GM18519 (cell line): ENCODE measurements around the gene LRP6.
"Not testable (repeated sequence)": the region's sequence is repeated elsewhere in the genome, so short reads cannot be mapped to it uniquely, and the experiment has no call there.

Experiments
- ATAC-seq: cut with Tn5 transposase; IDR thresholded peaks from one replicate; pipeline ENCODE4 v1.9.1; 2021; ENCODE audit warnings: mild to moderate bottlenecking, moderate library complexity; ENCODE audit not compliant: unreplicated experiment, low FRiP score

The LRP6 gene

DNA sequence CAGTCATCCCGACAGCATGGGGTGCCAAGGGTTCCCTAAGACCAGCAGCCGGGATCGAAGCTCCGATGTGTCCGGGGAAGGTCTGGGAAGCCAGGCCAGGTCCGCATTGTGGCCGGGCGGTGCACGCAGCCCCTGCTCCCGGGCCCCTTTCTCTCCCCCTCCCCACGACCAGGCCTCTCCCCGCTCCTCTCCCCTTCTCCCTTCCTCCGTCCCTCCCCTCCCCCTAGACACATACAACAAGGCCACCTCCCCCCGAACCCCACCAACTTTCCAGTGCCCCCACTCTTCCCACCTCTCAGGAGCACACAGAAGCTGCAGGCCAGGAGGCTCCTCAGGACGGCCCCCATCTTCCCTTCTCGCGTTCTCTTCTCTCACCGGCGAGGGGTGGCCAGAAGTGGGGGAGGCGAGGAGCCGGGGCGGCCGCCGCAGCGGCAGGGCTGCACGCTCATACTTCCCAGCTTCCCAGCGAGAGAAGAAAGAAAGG lies 413 bp downstream of the LRP6 start:
- no peak for ATAC-seq

DNA sequence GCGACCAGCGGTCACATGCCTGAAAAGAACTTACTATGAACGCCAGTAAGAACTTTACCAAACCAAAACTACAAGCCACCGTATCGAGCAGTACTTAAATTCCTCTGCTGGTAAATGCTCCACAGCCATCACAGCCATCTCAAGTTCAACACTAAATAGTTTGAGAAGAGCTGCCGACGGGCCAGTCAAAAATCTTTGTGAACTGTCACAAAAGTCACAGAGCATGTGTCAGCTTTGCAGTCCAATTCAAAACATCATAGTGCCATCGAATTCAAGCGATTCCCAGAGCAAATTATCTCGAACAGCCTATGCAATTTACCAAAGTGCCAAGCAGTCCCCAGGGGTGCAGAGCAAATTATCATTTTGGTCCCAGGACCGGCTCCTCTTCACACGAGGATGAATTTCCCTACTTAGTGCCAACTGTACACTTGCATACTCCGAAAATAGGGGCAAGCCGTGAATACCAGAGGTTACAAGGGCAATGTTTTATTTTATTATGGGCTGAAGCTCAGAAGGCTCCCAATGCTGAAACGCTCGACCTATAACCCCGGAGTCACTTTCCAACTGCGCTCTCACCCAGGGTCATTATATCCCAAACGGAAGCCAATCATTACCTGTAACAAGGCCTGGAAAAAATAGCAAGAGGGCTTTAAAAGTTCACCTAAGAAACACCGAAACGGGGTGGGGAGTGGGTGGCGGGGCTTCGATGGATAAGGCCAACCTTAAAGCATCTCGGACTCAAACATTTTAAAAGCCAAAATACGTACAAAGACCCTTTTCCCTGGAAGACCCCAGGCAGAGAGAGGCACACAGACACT lies 1.1 kb downstream of the LRP6 start:
- no peak for ATAC-seq

DNA sequence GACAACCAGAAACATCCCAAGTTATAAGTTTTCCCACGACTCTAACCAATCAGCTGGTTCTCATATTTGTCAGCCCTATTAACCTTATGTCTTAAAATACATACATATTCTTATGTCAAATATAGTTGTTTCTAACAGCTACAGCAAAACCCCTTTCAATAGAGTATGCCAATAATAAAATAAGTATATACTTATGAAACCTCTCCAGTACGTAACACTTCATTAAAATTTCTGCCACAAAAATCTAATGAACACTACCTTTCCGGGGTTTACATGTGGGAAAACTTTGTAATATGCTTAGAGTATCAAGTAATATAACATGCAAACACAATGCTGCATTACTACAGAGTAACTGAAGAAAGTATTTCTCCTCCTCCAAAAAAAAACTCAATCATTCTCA lies 1.8 kb downstream of the LRP6 start:
- no peak for ATAC-seq

DNA sequence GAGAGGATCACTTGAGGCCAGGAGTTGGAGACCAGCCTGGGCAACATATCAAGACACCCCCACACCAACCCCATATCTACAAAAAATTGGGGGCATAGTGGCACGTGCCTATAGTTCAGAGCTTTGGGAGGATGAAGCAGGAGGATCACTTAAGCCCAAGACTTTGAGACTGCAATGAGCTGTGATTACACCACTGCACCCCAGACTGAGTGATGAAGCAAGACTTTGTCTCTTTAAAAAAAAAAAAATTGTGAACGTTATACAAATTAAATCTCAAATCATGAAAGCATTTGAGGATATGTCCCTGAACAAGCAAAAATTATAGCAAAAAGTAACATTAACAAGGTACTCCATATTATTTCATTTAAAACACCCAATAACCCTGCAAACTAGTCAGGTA lies 2.9 kb downstream of the LRP6 start:
- ATAC-seq, result no peak

DNA sequence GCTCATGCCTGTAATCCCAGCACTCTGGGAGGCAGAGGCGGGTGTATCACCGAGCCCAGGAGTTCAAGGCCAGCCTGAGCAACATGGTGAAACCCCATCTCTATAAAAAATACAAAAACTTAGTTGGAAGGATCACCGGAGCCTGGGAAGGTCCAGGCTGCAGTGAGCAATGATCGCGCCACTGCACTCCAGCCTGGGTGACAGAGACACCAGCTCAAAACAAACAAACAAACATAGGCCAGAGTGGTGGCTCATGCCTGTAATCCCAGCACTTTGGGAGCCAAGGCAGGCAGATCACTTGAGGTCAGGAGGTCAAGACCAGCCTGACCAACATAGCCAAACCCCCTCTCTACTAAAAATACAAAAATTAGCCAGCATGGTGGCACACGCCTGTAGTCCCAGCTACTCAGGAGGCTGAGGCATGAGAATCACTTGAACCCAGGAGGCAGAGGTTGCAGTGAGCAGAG lies 10.5 kb downstream of the LRP6 start:
- not testable (repeated sequence) for ATAC-seq

DNA sequence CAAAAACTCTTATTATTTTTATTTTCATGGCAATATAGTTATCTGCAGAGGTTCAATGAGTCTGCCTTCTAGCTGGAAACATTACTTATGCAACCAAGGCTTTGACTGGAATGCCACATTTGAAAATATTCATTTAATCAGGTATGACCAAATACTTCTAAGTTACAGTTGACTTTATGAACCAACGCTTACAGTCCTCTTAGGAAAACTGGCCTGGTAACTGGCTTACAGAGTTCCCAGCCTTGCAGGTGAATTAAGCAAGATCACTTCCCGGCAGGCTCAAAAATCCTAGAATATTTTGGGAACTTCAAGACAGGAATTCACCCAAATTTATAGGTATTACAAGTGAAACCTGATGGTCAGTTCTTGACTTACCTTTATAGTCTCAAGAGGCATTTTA lies 12.3 kb downstream of the LRP6 start:
- no peak for ATAC-seq

DNA sequence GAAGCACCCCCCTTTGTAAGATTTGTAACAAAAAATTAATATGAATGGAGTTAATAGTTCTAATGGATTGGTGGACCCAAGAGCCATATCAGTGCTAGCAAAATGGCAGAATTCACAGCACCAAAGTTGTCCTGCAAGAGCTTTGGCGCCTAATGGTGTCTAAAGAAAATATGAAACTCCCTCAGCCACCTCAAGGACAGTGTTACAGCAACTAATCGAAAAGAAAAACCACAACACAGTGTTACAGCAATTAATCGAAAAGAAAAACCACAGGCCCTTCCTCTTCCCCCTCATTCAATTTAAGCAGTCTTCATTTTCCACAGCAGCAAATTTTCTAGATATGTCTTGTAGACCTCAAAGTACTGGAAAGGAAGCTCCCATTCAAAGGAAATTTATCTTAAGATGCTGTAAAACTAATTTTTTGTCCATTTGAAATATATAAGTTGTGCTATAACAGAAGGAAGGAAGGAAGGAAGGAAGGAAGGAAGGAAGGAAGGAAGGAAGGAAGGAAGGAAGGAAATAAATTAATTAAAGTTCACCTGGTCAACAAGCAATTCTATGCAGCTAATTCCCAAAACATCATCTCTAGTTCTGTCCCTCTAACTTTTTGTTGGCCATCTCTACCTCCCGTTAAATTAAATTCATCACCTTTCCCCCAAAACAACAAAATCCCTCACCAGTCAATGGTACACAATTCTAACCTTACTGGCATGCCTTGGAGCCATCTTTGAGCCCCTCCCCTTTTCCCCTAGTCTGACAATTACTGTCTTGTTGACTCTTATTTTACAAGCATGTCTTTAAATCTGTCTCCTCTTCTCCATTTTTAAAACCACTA lies 17.4 kb downstream of the LRP6 start:
- no peak for ATAC-seq

DNA sequence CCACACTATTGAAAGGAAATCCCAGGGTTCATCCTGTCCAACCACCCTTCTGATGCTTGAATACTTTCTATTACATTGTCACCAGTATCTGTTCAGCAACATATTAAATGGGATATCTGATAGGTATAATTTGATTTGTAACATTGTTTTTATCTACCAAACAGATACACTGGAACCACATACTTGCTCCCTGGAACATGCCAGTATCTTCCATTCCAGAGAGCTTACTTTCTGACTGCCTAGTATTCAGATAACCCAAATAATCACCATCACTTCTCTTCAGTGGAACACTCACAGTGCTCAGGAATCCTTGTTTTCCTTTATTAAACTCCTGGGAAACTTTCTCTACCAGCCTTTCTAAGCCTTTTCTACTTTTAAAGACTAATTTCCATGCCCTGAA lies 19.3 kb downstream of the LRP6 start:
- ATAC-seq, result no peak

DNA sequence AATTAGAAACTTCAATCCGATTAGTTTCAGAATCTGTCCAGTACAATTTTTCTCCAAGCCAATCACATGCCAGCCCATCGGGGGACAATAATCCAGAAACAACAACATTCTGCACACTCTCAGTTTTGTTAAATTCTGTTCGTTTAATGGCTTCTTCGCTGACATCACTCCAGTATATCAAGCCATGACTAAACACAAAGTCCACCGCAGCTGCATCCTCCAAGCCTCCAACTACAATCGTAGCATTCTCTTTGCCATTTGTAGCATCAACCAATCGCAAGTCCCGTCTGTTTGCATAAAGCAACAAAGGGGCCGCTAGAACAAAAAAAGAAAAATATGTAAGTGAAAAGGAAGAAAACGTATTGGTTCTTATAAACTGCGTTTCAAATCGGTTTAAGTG lies 22.5 kb downstream of the LRP6 start:
- ATAC-seq, result no peak

DNA sequence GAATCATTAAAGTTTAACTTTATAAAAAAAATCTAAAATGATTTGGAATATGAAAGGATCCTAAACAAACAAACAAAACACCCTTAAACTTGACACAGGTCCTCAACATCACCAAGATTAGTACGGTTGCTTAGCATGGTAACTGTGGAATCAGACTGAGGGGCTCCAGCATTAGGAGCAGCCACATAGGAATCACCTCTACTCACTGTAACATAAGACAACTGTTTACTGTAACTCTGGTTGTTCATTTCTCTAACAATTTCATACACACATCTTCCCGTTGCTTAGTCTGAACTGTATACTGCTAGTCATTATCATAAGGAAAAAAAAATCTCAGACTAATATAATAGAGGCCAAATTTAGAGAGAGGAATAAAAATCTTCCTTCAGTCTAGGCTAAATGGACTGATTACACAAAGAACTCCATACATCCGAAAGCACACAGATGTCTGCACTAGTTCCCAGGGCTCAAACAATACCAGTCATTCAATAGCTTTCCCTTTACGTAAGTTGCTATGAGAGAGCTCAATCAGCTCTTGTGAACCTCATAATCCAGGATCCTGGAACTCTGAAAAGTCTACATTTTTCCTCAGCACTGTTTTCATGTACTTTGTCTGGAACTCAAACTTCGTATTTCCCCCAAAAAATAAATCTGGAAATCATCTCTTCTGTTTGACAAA lies 26.0 kb downstream of the LRP6 start:
- ATAC-seq, result no peak

DNA sequence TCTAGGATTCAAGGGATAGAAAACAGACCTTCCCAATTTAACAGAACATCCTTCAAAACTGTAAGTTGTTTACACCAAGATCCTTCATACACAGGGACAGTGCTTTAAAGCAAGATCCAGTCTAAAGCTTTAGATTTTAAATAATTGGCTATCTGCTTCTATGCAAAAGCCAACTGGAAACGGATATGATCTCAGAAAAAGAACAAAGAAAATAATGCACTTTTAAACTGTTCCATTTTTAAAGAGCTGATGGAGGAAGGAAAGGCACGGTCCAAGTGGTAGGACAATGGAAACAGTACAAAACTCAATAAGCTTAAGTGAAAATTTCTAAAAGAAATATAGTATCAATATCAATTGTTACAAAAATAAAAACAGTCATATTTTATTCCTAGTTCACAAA lies 27.7 kb downstream of the LRP6 start:
- ATAC-seq, result no peak

DNA sequence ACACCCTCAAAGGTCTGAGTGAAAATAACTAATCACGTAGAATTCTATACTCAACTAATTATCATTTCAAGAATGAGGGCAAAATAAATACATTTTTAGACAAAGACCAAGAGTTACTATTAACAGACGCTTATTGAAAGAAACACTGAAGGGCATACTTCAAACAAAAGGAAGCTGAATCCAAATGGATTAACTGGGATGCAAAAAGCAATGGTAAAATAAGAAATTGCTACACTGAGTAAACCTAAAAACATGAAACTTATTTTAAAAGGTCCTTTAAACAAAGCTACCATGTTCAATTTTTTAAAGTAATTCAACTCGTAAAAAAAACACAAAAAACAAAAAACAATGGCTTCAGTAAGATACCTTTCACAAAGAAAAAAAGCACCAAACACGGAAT lies 28.2 kb downstream of the LRP6 start:
- ATAC-seq, result no peak

DNA sequence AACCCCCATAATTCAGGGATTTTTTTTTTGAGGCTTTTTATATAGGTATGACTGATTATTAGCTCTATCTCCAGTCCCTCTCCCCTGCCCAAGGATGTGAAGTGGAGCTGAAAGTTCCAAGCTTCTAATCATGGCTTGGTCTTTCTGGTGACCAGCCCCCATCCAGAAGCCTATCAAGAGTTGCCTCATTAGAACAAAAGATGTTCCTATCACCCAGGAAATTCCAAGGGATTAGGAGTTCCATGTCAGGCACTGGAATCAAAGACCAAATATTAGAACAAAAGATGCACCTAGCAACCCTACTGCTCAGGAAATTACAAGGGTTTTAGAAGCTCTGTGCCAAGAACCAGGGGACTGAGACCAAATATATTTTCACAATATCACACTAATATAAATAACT lies 29.9 kb downstream of the LRP6 start:
- ATAC-seq, result no peak

DNA sequence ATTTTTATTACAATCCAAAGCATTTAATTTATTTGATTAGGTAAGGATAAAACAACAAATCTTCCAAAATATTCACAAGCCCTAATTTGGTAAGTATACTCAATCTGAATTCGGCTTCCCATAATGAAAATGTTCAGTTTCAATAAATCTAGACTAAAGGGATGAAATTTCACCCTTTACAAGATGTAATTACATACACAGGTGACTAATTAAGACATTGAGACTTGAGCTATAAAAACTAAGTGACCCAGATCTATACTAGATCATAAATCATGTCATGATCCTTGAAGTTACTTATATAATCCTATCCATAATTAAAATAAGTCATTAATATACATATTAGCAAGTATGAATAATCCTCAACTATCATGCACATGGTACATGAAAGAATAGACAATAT lies 36.6 kb downstream of the LRP6 start:
- ATAC-seq, result no peak

DNA sequence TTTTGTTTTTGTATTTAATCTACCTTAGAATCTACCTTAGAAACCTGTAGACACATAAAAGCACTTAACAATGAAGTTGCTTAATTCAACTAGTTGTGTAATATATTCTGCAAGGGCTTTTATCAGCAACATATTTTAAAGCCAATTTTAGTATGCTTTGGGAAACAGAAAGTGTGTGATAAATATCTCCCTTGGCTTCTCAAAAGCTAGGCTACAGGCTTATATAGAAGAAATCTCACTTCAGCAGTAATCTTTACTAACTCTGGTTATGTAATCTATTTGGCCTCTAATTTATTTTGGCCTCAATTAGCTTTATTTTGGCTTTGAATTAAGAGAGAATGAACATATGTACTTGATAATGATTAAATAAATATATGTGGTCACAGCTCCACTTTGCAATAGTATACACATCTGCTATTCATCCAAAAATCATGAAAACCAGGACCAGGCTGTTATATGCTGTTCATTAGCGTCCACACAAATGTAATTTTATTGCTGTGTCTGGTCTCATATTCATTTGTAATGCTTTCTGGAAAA lies 37.2 kb downstream of the LRP6 start:
- no peak for ATAC-seq

DNA sequence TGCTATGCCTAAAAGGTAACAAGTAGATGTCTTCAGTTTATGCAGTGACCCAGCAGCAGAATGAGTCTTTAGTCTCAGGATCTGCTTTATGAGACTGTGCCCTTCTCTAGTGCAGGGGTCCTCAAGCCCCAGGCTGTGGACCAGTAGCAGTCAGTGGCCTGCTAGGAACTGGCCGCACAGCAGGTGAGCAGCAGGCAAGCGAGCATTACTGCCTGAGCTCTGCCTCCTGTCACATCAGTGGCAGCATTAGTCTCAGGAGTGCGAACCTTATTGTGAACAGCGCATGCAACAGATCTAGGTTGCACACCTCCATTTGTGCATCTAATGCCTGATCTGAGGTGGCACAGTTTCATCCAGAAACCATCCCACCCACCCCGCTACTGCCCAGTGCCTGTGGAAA lies 38.4 kb downstream of the LRP6 start:
- ATAC-seq, result no peak

DNA sequence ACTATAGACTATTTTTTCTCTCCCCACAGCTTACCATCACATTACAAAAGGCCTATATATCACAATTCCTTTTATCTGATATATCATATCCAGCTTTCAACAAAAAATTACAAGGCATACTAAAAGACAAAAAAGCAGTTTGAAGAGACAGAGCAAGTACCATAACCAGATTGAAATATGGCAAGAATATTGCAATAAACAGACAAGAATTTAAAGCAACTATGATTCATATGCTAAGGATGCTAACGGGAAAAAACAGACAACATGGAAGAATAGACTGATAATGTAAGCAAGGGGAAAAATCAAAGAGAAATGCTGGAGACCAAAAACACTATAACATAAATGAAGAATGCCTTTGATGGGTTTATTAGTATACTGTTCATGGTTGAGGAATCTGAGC lies 40.7 kb downstream of the LRP6 start:
- no peak for ATAC-seq

DNA sequence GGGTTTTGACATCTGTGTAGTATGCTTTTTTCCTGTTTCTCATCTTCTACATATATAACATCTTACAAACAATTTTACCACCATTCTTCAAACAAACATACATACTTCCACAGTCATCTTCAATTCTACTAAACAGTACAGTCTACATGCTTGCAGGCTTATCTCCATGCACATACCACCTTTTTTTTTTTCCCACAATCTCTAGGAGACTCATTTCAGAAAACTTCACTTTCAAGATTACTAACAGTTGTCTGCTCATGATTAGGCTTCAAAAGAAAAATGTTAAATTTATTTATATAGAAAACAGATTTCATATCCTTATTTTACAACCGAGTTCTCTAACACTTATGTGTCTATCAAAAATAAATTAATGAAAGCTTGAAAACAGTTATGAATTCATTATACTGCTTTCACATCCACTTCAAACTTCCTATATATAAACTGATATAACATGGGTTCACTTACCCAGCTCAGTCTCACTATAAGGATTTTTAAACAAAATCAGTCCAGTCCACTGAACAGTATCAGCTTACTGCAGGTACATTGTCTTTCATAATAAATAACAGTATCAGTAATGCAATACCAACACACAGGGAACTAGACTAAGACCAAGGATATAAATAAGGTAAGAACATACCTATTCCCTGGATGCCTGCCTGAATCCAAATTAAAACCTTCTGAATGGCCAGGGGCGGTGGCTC lies 42.5 kb downstream of the LRP6 start:
- no peak for ATAC-seq

DNA sequence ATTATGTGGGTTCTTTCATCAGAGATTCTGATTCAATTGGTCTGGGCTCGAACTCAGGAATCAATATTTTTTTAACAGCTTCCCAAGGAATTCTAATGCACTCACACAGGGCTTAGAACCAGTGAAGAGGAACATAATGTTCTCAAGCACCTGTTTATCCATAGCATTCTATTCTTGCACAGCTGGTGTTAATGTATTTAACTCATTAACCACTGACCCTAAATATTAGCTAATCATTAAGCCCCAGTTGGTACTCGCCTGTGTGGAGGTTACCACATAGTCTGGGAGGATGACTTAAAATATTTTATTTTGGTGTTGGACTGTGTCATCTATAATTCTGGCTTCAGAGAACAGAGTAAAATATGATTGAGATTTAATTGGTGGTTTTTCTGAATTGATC lies 45.3 kb downstream of the LRP6 start:
- no peak for ATAC-seq

DNA sequence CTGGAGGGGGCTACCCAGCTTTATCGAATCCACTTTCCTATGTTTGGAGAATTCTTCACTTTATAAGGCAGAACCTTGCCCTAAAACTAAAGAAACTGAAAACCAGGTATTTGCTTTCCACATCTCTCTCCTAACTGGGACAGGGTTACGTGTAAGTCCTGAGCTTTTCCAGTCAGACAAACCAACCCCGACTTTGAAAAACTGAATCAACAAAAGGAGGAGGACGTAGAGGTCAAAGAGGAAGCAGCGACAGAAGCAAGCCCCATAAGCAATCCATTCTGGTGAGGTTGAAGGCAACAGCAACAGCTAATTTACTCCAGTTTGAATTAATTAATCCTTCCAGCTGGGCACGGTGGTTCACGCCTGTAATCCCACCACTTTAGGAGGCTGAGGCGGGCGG lies 47.2 kb downstream of the LRP6 start:
- no peak for ATAC-seq
